MM.1S (cell line): ENCODE results near the gene NDUFS3.

ENCODE experiments used
- DNase-seq: peaks from one replicate; pipeline ENCODE4 v3.0.0-alpha.2; 2015
- H2AFZ ChIP-seq: fragments of 300-600 bp; sonication (generic); 2 replicates; pipeline ENCODE4 v1.6.0; 2016; ENCODE audit warnings: antibody characterized with exemption, low read length
- H3F3A ChIP-seq: fragments of 300-600 bp; sonication (generic); 2 replicates; pipeline ENCODE4 v1.6.1; 2016; ENCODE audit warnings: mild to moderate bottlenecking, antibody characterized with exemption, low read length, moderate library complexity, mixed read lengths; ENCODE audit not compliant: insufficient read depth
- H3K27ac ChIP-seq: fragments of 300-600 bp; sonication (generic); 2 replicates; pipeline ENCODE4 v1.5.1; 2016; ENCODE audit warnings: mild to moderate bottlenecking, low read length
- H3K27me3 ChIP-seq: fragments of 300-600 bp; sonication (generic); replicated peaks from 2 replicates; pipeline ENCODE4 v1.6.0; 2016; ENCODE audit warnings: low read length; ENCODE audit not compliant: insufficient read depth
- H3K36me3 ChIP-seq: fragments of 300-600 bp; sonication (generic); replicated peaks from 2 replicates; pipeline ENCODE4 v1.6.1; 2016; ENCODE audit warnings: mild to moderate bottlenecking, low read length, mixed read lengths; ENCODE audit not compliant: insufficient read depth
- H3K4me1 ChIP-seq: fragments of 300-600 bp; sonication (generic); 2 replicates; pipeline ENCODE4 v1.6.1; 2016; ENCODE audit warnings: low read length, mixed read lengths
- H3K4me2 ChIP-seq: fragments of 300-600 bp; sonication (generic); 2 replicates; pipeline ENCODE4 v1.6.0; 2016; ENCODE audit warnings: low read depth, low read length
- H3K4me3 ChIP-seq: fragments of 300-600 bp; sonication (generic); 2 replicates; pipeline ENCODE4 v1.5.1; 2016; ENCODE audit warnings: low read length, mixed read lengths
- H3K79me2 ChIP-seq: fragments of 300-600 bp; sonication (generic); 2 replicates; pipeline ENCODE4 v1.6.1; 2016; ENCODE audit warnings: mixed run types, low read length, mixed read lengths
- H3K9ac ChIP-seq: fragments of 300-600 bp; sonication (generic); 2 replicates; pipeline ENCODE4 v1.6.1; 2016; ENCODE audit warnings: low read length, mixed read lengths
- H3K9me2 ChIP-seq: fragments of 300-600 bp; sonication (generic); replicated peaks from 2 replicates; pipeline ENCODE4 v1.6.1; 2016; ENCODE audit warnings: mild to moderate bottlenecking, low read length, mixed read lengths; ENCODE audit not compliant: insufficient read depth
- H3K9me3 ChIP-seq: fragments of 300-600 bp; sonication (generic); replicated peaks from 2 replicates; pipeline ENCODE4 v1.6.1; 2016; ENCODE audit warnings: mild to moderate bottlenecking, low read length, mixed read lengths; ENCODE audit not compliant: insufficient read depth
- H4K20me1 ChIP-seq: fragments of 300-600 bp; sonication (generic); 2 replicates; pipeline ENCODE4 v1.6.1; 2016; ENCODE audit warnings: mild to moderate bottlenecking, low read length, moderate library complexity, mixed read lengths; ENCODE audit not compliant: insufficient read depth
- CTCF ChIP-seq: fragments of 300-600 bp; sonication (generic); IDR thresholded peaks from 2 replicates; pipeline ENCODE4 v1.5.1; 2016; ENCODE audit warnings: antibody characterized with exemption, low read length, mixed read lengths
- EZH2 ChIP-seq: fragments of 300-600 bp; sonication (generic); optimal IDR thresholded peaks from 2 replicates; pipeline ENCODE3; 2017; ENCODE audit warnings: low read depth, mild to moderate bottlenecking, antibody characterized with exemption, low read length, mixed read lengths
- EZH2phosphoT487 ChIP-seq: fragments of 300-600 bp; sonication (generic); IDR thresholded peaks from 2 replicates; pipeline ENCODE4 v1.6.1; 2018; ENCODE audit warnings: antibody characterized with exemption, low read length

The NDUFS3 gene

DNA sequence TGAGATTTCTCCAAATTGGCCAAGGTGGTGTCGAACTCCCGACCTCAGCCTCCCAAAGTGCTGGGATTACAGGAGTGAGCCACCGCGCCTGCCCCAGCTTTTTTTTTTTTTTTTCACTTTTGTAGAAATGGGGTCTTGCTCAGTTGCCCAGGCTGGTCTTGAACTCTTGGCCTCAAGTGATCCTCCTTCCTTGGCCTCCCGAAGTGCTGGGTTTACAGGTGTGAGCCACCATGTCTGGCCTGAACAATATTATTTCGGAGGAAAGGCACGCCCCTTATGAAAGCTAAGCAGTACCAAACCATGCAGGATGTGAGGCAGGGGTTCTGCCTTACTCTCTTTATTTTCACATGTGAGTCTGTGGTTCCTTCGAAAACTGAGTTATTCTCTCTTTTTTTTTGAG is 47.4 kb downstream of the NDUFS3 start:
- Histone ChIP-seq H3K4me2 (no peak overlapping the region), H3K79me2 (no peaks in the 10 kb centered on the region), H3K36me3 (peaks cover 8% of the 10 kb centered on the region; the same call in 1 of the 2 replicates), H3K4me1 (no peaks in the 10 kb centered on the region), H2AFZ (no peak overlapping the region), H3K4me3 (no peak overlapping the region), H3K27me3 (no peaks in the 10 kb centered on the region), H4K20me1 (no peaks in the 10 kb centered on the region), H3K27ac (no peak overlapping the region), H3F3A (no peaks in the 10 kb centered on the region), H3K9me3 (no peaks in the 10 kb centered on the region), H3K9me2 (no peaks in the 10 kb centered on the region), H3K9ac (no peak overlapping the region)
- DNase-seq: no peak
- TF ChIP-seq CTCF: no peak
- TF ChIP-seq EZH2phosphoT487: no peak
- TF ChIP-seq EZH2: no peak

DNA sequence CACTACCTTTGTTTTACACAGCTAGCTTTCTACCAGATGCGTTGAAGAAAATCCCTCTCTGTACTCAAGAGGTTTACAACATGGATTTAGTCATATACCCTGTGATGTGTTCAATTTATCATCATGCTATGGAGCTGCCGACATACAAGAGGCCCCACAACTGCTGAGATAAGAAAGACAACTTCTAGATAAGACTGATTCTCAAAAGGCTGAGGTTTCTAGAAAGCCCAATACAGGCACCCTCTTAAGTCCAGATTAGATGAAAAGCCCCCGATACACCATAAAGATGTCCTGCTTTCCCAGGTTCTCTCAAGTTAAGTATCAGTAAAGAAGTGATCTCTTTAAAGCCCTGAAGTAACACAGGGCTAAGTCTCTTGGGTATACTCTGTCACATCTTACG is 49.2 kb downstream of the NDUFS3 start:
- Histone ChIP-seq H2AFZ (no peak overlapping the region), H4K20me1 (no peaks in the 10 kb centered on the region), H3K36me3 (peaks cover 8% of the 10 kb centered on the region; the same call in 1 of the 2 replicates), H3K9me3 (no peaks in the 10 kb centered on the region), H3K4me3 (no peak overlapping the region), H3K4me1 (no peaks in the 10 kb centered on the region), H3K27me3 (no peaks in the 10 kb centered on the region), H3K79me2 (no peaks in the 10 kb centered on the region), H3K9ac (no peak overlapping the region), H3F3A (peaks cover 2% of the 10 kb centered on the region; the same call in 1 of the 2 replicates), H3K27ac (no peak overlapping the region), H3K9me2 (no peaks in the 10 kb centered on the region), H3K4me2 (no peak overlapping the region)
- no peak for DNase-seq
- no peak for TF ChIP-seq CTCF
- TF ChIP-seq EZH2: no peak

DNA sequence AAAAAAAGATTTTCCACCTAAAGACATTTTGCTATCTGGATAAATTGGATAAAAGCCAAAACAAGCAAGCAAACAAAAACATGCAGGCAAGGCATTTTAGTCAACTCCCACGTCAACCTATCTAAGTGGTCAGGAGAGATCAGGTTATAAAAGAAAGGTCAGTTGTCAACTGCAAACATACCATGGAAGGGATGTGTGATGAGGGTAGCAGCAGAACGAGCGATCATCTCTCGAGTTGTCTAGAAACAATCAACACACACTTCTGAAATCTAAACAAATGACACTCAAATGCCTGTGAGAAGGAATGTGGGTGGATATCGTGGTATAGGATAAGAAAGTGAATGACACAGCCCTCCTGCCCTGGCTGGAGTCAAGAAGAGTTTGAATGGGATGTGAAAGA is 52.6 kb downstream of the NDUFS3 start:
- Histone ChIP-seq H3K9me3 (no peaks in the 10 kb centered on the region), H3K9ac (no peak overlapping the region), H3K36me3 (peaks cover 13% of the 10 kb centered on the region; the same call in 1 of the 2 replicates), H3K27ac (no peak overlapping the region), H3K79me2 (no peaks in the 10 kb centered on the region), H2AFZ (no peak overlapping the region), H3K4me1 (no peaks in the 10 kb centered on the region), H3F3A (peaks cover 2% of the 10 kb centered on the region; the same call in 1 of the 2 replicates), H4K20me1 (no peaks in the 10 kb centered on the region), H3K9me2 (no peaks in the 10 kb centered on the region), H3K27me3 (no peaks in the 10 kb centered on the region), H3K4me3 (no peak overlapping the region), H3K4me2 (no peak overlapping the region)
- no peak for DNase-seq
- TF ChIP-seq EZH2 (no peak), CTCF (no peak), EZH2phosphoT487 (no peak)
